GM23338 (cell line): ENCODE data around the gene C1QTNF8. TPM values are rescaled to one million over a fixed set of nuclear protein-coding genes. Genes with fewer than 3 reads are reported as not detected.

ENCODE experiments used
- ATAC-seq: fragments of 200-7000 bp; cut with Tn5 transposase; 3 replicates; pipeline ENCODE4 v1.9.1; 2020
- DNase-seq: peaks from one replicate; pipeline ENCODE4 v3.0.0-alpha.2; 2015; ENCODE audit warnings: low spot score
- H2AFZ ChIP-seq: fragments of 200-600 bp; sonication (generic); 2 replicates; pipeline ENCODE4 v1.8.0; 2016; ENCODE audit warnings: antibody characterized with exemption, mild to moderate bottlenecking, moderate library complexity
- H3F3A ChIP-seq: fragments of 200-600 bp; sonication (generic); replicated peaks from 2 replicates; pipeline ENCODE4 v1.8.0; 2017; ENCODE audit warnings: antibody characterized with exemption, mixed run types, low read depth
- H3K27ac ChIP-seq: fragments of 200-600 bp; sonication (generic); 2 replicates; pipeline ENCODE4 v1.6.1; 2016; ENCODE audit warnings: low read depth
- H3K27me3 ChIP-seq: fragments of 200-600 bp; sonication (generic); 2 replicates; pipeline ENCODE4 v1.8.0; 2016; ENCODE audit warnings: mild to moderate bottlenecking, mixed run types, moderate library complexity; ENCODE audit not compliant: insufficient read depth
- H3K36me3 ChIP-seq: fragments of 200-600 bp; sonication (generic); 2 replicates; pipeline ENCODE4 v1.8.0; 2016; ENCODE audit warnings: mild to moderate bottlenecking; ENCODE audit not compliant: insufficient read depth
- H3K4me1 ChIP-seq: fragments of 200-600 bp; sonication (generic); 2 replicates; pipeline ENCODE4 v1.8.0; 2016; ENCODE audit warnings: mild to moderate bottlenecking, moderate library complexity; ENCODE audit not compliant: insufficient read depth
- H3K4me2 ChIP-seq: fragments of 200-600 bp; sonication (generic); 2 replicates; pipeline ENCODE4 v1.7.1; 2017; ENCODE audit warnings: mixed run types
- H3K4me3 ChIP-seq: fragments of 200-600 bp; sonication (generic); 2 replicates; pipeline ENCODE4 v1.6.1; 2016; ENCODE audit warnings: mixed run types
- H3K79me2 ChIP-seq: fragments of 200-600 bp; sonication (generic); replicated peaks from 2 replicates; pipeline ENCODE4 v1.8.0; 2017; ENCODE audit warnings: mild to moderate bottlenecking; ENCODE audit not compliant: insufficient read depth
- H3K9me2 ChIP-seq: fragments of 200-600 bp; sonication (generic); 2 replicates; pipeline ENCODE4 v1.8.0; 2017; ENCODE audit not compliant: insufficient read depth
- H4K20me1 ChIP-seq: fragments of 200-600 bp; sonication (generic); replicated peaks from 2 replicates; pipeline ENCODE4 v1.8.0; 2017; ENCODE audit warnings: mild to moderate bottlenecking; ENCODE audit not compliant: insufficient read depth
- H3K27ac Mint-ChIP-seq: 2 replicates; pipeline ENCODE4 v1.8.0; 2020; ENCODE audit warnings: inconsistent platforms, mild to moderate bottlenecking, moderate library complexity, mixed read lengths
- H3K27me3 Mint-ChIP-seq: 3 replicates; pipeline ENCODE4 v1.8.0; 2022; ENCODE audit warnings: low read depth, mild to moderate bottlenecking, moderate library complexity, mixed read lengths, inconsistent platforms; ENCODE audit not compliant: insufficient read depth, poor library complexity
- H3K36me3 Mint-ChIP-seq: 3 replicates; pipeline ENCODE4 v1.8.0; 2021; ENCODE audit warnings: low read depth, mild to moderate bottlenecking, inconsistent platforms, moderate library complexity, mixed read lengths
- H3K4me1 Mint-ChIP-seq: 3 replicates; pipeline ENCODE4 v1.8.0; 2020; ENCODE audit warnings: mild to moderate bottlenecking, inconsistent platforms, mixed read lengths
- H3K4me3 Mint-ChIP-seq: 3 replicates; pipeline ENCODE4 v1.8.0; 2021; ENCODE audit warnings: moderate library complexity, mild to moderate bottlenecking, inconsistent platforms, mixed read lengths
- H3K9me3 Mint-ChIP-seq: 3 replicates; pipeline ENCODE4 v1.8.0; 2020; ENCODE audit warnings: moderate library complexity, mild to moderate bottlenecking, inconsistent platforms, mixed read lengths
- CREB1 ChIP-seq: fragments of 250-450 bp; sonication (Bioruptor Pico); IDR thresholded peaks from 2 replicates; pipeline ENCODE4 v1.5.0; 2020; ENCODE audit warnings: low read depth, mild to moderate bottlenecking, moderate library complexity
- EZH2 ChIP-seq: fragments of 200-600 bp; sonication (generic); IDR thresholded peaks from one replicate; pipeline ENCODE4 v1.8.0; 2017; ENCODE audit warnings: antibody characterized with exemption, mild to moderate bottlenecking, low read depth; ENCODE audit not compliant: unreplicated experiment
- EZH2phosphoT487 ChIP-seq: fragments of 200-600 bp; sonication (generic); IDR thresholded peaks from one replicate; pipeline ENCODE4 v1.8.1; 2018; ENCODE audit warnings: antibody characterized with exemption; ENCODE audit not compliant: unreplicated experiment
- JUNB ChIP-seq: IDR thresholded peaks from one replicate; pipeline ENCODE4 v1.6.1; 2016; ENCODE audit warnings: antibody characterized with exemption; ENCODE audit not compliant: unreplicated experiment
- NANOG ChIP-seq: IDR thresholded peaks from 2 replicates; pipeline ENCODE4 v1.6.1; 2016; ENCODE audit warnings: antibody characterized with exemption, borderline replicate concordance
- POLR2AphosphoS5 ChIP-seq: IDR thresholded peaks from 2 replicates; pipeline ENCODE4 v1.6.1; 2016; ENCODE audit warnings: antibody characterized with exemption, low read depth
- STAT1 ChIP-seq: IDR thresholded peaks from one replicate; pipeline ENCODE4 v1.6.1; 2016; ENCODE audit warnings: antibody characterized with exemption; ENCODE audit not compliant: unreplicated experiment
- ZNF114 ChIP-seq: fragments of 250-450 bp; sonication (Bioruptor Pico); IDR thresholded peaks from 2 replicates; pipeline ENCODE4 v1.5.0; 2020; ENCODE audit warnings: mild to moderate bottlenecking, moderate library complexity
- ZNF331 ChIP-seq: fragments of 250-450 bp; sonication (Bioruptor Pico); IDR thresholded peaks from 2 replicates; pipeline ENCODE4 v1.5.0; 2020; ENCODE audit warnings: low read depth, mild to moderate bottlenecking, moderate library complexity
- polyA plus RNA-seq: library from polyadenylated mRNA; unstranded; fragments of >200 nt; fragmentation: Nextera tagmentation; extraction: Ambion mirVana; gene quantifications from 2 replicates; pipeline ENCODE4 v1.2.1, GENCODE V29; 2016
- total RNA-seq: library from RNA; depleted of rRNA; stranded (reverse); fragments of >200 nt; shearing (Covaris generic); gene quantifications from 2 replicates; pipeline ENCODE4 v1.2.3, GENCODE V29; 2014
- TF ChIP-seq, protein P1 (sequence below): IDR thresholded peaks from one replicate; pipeline ENCODE4 v1.6.1; 2018; ENCODE audit warnings: antibody characterized with exemption; ENCODE audit not compliant: unreplicated experiment
- TF ChIP-seq, protein P2 (sequence below): IDR thresholded peaks from 2 replicates; pipeline ENCODE4 v1.6.1; 2016; ENCODE audit warnings: antibody characterized with exemption
- TF ChIP-seq, protein P3 (sequence below), 2 experiments: fragments of 200-600 bp in 1 of 2; sonication (generic) in 1 of 2; conservative IDR thresholded peaks; 2 replicates each; pipeline versions ENCODE4 v1.5.1 to v1.6.1; 2016 to 2017; ENCODE audit warnings: antibody characterized with exemption in 2 of 2, low read depth in 2 of 2, mild to moderate bottlenecking in 2 of 2, moderate library complexity in 1 of 2
- TF ChIP-seq, protein P4 (sequence below): fragments of 250-450 bp; sonication (Bioruptor Pico); IDR thresholded peaks from 2 replicates; pipeline ENCODE4 v1.5.0; 2020; ENCODE audit warnings: mild to moderate bottlenecking, moderate library complexity

C1QTNF8 gene
- total and polyA plus RNA-seq, 2 experiments from 2014 or later = not detected

DNA sequence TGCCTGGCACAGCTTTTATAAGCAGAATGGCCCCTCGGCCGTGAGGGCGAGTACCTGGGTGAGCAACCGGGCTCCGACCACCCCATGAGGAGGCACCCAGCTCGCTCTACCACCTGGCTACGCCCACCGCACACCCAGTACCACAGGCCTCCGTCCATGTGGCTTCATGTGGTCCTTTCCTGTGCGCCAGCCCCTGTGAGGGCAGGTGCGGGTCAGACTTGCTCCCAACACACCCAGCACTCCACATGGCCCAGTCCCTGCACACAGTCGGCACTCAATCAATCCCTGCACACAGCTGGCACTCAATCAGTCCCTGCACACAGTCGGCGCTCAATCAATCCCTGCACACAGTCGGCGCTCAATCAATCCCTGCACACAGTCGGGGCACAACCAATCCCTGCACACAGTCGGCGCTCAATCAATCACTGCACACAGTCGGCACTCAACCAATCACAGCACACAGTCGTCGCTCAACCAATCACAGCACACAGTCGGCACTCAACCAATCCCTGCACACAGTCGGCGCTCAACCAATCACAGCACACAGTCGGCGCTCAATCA, 4.0 kb downstream of the C1QTNF8 start:
- Histone ChIP-seq H2AFZ (no peak overlapping the region), H3K9me2 (no peaks in the 10 kb centered on the region), H3F3A (no peaks in the 10 kb centered on the region), H3K4me3 (no peak overlapping the region), H3K36me3 (no peaks in the 10 kb centered on the region), H3K79me2 (no peaks in the 10 kb centered on the region), H3K27ac (no peak overlapping the region), H3K4me1 (no peaks in the 10 kb centered on the region), H4K20me1 (no peaks in the 10 kb centered on the region), H3K4me2 (no peak overlapping the region), H3K27me3 (no peaks in the 10 kb centered on the region)
- no peaks in the 10 kb centered on the region for H3K4me1 Mint-ChIP-seq
- peaks cover 7% of the 10 kb centered on the region for H3K9me3 Mint-ChIP-seq
- TF ChIP-seq POLR2AphosphoS5 (no peak), ZNF331 (no peak), EZH2phosphoT487 (no peak), CREB1 (CRISPR knock-in tag) (no peak), EZH2 (no peak), ZNF114 (CRISPR knock-in tag) (no peak), JUNB (no peak), STAT1 (no peak), NANOG (no peak)
- TF ChIP-seq, protein P1, sequence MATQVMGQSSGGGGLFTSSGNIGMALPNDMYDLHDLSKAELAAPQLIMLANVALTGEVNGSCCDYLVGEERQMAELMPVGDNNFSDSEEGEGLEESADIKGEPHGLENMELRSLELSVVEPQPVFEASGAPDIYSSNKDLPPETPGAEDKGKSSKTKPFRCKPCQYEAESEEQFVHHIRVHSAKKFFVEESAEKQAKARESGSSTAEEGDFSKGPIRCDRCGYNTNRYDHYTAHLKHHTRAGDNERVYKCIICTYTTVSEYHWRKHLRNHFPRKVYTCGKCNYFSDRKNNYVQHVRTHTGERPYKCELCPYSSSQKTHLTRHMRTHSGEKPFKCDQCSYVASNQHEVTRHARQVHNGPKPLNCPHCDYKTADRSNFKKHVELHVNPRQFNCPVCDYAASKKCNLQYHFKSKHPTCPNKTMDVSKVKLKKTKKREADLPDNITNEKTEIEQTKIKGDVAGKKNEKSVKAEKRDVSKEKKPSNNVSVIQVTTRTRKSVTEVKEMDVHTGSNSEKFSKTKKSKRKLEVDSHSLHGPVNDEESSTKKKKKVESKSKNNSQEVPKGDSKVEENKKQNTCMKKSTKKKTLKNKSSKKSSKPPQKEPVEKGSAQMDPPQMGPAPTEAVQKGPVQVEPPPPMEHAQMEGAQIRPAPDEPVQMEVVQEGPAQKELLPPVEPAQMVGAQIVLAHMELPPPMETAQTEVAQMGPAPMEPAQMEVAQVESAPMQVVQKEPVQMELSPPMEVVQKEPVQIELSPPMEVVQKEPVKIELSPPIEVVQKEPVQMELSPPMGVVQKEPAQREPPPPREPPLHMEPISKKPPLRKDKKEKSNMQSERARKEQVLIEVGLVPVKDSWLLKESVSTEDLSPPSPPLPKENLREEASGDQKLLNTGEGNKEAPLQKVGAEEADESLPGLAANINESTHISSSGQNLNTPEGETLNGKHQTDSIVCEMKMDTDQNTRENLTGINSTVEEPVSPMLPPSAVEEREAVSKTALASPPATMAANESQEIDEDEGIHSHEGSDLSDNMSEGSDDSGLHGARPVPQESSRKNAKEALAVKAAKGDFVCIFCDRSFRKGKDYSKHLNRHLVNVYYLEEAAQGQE = no peak
- TF ChIP-seq, protein P2, sequence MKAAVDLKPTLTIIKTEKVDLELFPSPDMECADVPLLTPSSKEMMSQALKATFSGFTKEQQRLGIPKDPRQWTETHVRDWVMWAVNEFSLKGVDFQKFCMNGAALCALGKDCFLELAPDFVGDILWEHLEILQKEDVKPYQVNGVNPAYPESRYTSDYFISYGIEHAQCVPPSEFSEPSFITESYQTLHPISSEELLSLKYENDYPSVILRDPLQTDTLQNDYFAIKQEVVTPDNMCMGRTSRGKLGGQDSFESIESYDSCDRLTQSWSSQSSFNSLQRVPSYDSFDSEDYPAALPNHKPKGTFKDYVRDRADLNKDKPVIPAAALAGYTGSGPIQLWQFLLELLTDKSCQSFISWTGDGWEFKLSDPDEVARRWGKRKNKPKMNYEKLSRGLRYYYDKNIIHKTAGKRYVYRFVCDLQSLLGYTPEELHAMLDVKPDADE = no peak
- TF ChIP-seq, protein P3, sequence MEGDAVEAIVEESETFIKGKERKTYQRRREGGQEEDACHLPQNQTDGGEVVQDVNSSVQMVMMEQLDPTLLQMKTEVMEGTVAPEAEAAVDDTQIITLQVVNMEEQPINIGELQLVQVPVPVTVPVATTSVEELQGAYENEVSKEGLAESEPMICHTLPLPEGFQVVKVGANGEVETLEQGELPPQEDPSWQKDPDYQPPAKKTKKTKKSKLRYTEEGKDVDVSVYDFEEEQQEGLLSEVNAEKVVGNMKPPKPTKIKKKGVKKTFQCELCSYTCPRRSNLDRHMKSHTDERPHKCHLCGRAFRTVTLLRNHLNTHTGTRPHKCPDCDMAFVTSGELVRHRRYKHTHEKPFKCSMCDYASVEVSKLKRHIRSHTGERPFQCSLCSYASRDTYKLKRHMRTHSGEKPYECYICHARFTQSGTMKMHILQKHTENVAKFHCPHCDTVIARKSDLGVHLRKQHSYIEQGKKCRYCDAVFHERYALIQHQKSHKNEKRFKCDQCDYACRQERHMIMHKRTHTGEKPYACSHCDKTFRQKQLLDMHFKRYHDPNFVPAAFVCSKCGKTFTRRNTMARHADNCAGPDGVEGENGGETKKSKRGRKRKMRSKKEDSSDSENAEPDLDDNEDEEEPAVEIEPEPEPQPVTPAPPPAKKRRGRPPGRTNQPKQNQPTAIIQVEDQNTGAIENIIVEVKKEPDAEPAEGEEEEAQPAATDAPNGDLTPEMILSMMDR (conservative IDR thresholded peaks at IDR 0.05; ENCODE audit: low read depth in 2 of 2) = no peak
- TF ChIP-seq, protein P4, sequence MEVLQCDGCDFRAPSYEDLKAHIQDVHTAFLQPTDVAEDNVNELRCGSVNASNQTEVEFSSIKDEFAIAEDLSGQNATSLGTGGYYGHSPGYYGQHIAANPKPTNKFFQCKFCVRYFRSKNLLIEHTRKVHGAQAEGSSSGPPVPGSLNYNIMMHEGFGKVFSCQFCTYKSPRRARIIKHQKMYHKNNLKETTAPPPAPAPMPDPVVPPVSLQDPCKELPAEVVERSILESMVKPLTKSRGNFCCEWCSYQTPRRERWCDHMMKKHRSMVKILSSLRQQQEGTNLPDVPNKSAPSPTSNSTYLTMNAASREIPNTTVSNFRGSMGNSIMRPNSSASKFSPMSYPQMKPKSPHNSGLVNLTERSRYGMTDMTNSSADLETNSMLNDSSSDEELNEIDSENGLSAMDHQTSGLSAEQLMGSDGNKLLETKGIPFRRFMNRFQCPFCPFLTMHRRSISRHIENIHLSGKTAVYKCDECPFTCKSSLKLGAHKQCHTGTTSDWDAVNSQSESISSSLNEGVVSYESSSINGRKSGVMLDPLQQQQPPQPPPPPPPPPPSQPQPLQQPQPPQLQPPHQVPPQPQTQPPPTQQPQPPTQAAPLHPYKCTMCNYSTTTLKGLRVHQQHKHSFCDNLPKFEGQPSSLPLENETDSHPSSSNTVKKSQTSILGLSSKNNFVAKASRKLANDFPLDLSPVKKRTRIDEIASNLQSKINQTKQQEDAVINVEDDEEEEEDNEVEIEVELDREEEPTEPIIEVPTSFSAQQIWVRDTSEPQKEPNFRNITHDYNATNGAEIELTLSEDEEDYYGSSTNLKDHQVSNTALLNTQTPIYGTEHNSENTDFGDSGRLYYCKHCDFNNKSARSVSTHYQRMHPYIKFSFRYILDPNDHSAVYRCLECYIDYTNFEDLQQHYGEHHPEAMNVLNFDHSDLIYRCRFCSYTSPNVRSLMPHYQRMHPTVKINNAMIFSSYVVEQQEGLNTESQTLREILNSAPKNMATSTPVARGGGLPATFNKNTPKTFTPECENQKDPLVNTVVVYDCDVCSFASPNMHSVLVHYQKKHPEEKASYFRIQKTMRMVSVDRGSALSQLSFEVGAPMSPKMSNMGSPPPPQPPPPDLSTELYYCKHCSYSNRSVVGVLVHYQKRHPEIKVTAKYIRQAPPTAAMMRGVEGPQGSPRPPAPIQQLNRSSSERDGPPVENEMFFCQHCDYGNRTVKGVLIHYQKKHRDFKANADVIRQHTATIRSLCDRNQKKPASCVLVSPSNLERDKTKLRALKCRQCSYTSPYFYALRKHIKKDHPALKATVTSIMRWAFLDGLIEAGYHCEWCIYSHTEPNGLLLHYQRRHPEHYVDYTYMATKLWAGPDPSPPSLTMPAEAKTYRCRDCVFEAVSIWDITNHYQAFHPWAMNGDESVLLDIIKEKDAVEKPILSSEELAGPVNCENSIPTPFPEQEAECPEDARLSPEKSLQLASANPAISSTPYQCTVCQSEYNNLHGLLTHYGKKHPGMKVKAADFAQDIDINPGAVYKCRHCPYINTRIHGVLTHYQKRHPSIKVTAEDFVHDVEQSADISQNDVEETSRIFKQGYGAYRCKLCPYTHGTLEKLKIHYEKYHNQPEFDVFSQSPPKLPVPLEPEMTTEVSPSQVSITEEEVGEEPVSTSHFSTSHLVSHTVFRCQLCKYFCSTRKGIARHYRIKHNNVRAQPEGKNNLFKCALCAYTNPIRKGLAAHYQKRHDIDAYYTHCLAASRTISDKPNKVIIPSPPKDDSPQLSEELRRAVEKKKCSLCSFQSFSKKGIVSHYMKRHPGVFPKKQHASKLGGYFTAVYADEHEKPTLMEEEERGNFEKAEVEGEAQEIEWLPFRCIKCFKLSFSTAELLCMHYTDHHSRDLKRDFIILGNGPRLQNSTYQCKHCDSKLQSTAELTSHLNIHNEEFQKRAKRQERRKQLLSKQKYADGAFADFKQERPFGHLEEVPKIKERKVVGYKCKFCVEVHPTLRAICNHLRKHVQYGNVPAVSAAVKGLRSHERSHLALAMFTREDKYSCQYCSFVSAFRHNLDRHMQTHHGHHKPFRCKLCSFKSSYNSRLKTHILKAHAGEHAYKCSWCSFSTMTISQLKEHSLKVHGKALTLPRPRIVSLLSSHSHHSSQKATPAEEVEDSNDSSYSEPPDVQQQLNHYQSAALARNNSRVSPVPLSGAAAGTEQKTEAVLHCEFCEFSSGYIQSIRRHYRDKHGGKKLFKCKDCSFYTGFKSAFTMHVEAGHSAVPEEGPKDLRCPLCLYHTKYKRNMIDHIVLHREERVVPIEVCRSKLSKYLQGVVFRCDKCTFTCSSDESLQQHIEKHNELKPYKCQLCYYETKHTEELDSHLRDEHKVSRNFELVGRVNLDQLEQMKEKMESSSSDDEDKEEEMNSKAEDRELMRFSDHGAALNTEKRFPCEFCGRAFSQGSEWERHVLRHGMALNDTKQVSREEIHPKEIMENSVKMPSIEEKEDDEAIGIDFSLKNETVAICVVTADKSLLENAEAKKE (CRISPR knock-in tag) = no peak
- DNase-seq (no peak), ATAC-seq (no peak)
- H3K36me3 Mint-ChIP-seq = peaks cover 4% of the 10 kb centered on the region; the same call in 2 of the 3 replicates
- no peak overlapping the region for H3K27ac Mint-ChIP-seq
- no peak overlapping the region; the same call in 2 of the 3 replicates for H3K4me3 Mint-ChIP-seq
- H3K27me3 Mint-ChIP-seq = peaks cover 12% of the 10 kb centered on the region
